ENCODE results near the gene PSORS1C1. TPM values are rescaled to one million over a fixed set of nuclear protein-coding genes. Genes with fewer than 3 reads are reported as not detected.

Gene PSORS1C1
- total RNA-seq, 1 experiment from 2014 or later: 0.48 TPM

DNA sequence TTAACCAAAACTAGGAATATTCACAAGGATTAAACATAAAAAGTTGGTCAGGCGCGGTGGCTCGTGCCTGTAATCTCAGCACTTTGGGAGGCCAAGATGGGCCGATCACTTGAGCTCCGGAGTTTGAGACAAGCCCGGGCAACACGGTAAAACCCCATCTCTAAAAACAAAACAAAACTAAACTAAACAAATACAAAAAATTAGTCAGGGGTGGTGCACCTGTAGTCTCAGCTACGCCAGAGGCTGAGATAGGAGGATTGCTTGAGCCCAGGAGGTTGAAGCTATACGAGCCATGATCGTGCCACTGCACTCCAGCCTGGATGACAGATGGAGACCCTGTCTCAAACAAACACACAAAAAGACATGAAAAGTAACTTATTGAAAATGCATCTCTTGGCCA lies 21.1 kb downstream of the PSORS1C1 start:
- WGBS (ENCODE audit: extremely low coverage, insufficient read length, low lambda C conversion rate): no CpG with 5 or more reads among the region's 10 CpGs
- no peak overlapping the region for H3K14ac ChIP-seq (ENCODE audit: insufficient read depth, low read length)

More for the DNA sequence above, 21.1 kb downstream of the PSORS1C1 start:
- H3T11ph ChIP-seq (ENCODE audit: low read length): no peak overlapping the region
- no peaks in the 10 kb centered on the region for H3K27me3 ChIP-seq (ENCODE audit: insufficient read depth, low read length)
- H3K79me1 ChIP-seq (ENCODE audit: insufficient read depth, low read depth, low read length, poor library complexity, severe bottlenecking): no peaks in the 10 kb centered on the region
- H3K9me3 ChIP-seq (ENCODE audit: control insufficient read depth, low read depth, low read length): no peaks in the 10 kb centered on the region
- H3K4ac ChIP-seq (ENCODE audit: low read depth, low read length): no peak overlapping the region
- H2AK5ac ChIP-seq (ENCODE audit: insufficient read length, low read length): no peak overlapping the region
- Mint-ChIP-seq H3K36me3 (ENCODE audit: insufficient read depth in 1 of 3, low read depth in 3 of 3) (peaks cover 0 to 5% (median 3%) of the 10 kb centered on the region in 3 experiments; a peak in 2 of 7 replicates), H3K27me3 (ENCODE audit: low read depth) (no peaks in the 10 kb centered on the region; the same call in none of the 2 replicates), H3K4me3 (no peak overlapping the region), H3K9me3 (no peaks in the 10 kb centered on the region; a peak in 2 of 5 replicates), H3K4me1 (peaks cover 31 to 34% of the 10 kb centered on the region in 2 experiments), H3K27ac (no peak overlapping the region)
- H3K23ac ChIP-seq (ENCODE audit: insufficient read length, low read depth, low read length): no peak overlapping the region
- no peak overlapping the region for H2BK12ac ChIP-seq (ENCODE audit: insufficient read length, low read depth, low read length)
- no peak overlapping the region for H3K9ac ChIP-seq (ENCODE audit: extremely low read depth, insufficient read length, low read length)
- no peak overlapping the region for H3K18ac ChIP-seq (ENCODE audit: insufficient read length, low read depth, low read length)
- H3K27ac ChIP-seq (ENCODE audit: insufficient read length, low read depth, low read length): no peak overlapping the region
- H2AFZ ChIP-seq (ENCODE audit: low read length): no peak overlapping the region
- H4K5ac ChIP-seq (ENCODE audit: insufficient read length, low read depth, low read length): no peak overlapping the region
- H3K56ac ChIP-seq (ENCODE audit: insufficient read length, low read depth, low read length): no peak overlapping the region
- H3K23me2 ChIP-seq (ENCODE audit: insufficient read length, low read depth, low read length, poor library complexity, severe bottlenecking): no peaks in the 10 kb centered on the region
- no peak for DNase-seq
- H3K4me2 ChIP-seq (ENCODE audit: insufficient read depth, insufficient read length, low read length): no peak overlapping the region
- no peak overlapping the region for H4K91ac ChIP-seq (ENCODE audit: insufficient read length, low read depth, low read length)
- H2BK15ac ChIP-seq (ENCODE audit: low read depth, low read length): no peak overlapping the region
- no peak overlapping the region for H2BK20ac ChIP-seq (ENCODE audit: low read depth, low read length, poor library complexity, severe bottlenecking)
- H2BK5ac ChIP-seq (ENCODE audit: insufficient read length, low read length): no peak overlapping the region
- no peaks in the 10 kb centered on the region for H3K79me2 ChIP-seq (ENCODE audit: insufficient read depth, low read length)
- peaks cover 7% of the 10 kb centered on the region; the same call in 1 of the 2 replicates for H3K4me1 ChIP-seq (ENCODE audit: insufficient read depth, low read length)
- no peaks in the 10 kb centered on the region for H4K20me1 ChIP-seq (ENCODE audit: control insufficient read depth, insufficient read depth, insufficient read length)
- no peak overlapping the region for H2BK120ac ChIP-seq (ENCODE audit: low read depth, low read length, poor library complexity, severe bottlenecking)
- TF ChIP-seq, protein P1, sequence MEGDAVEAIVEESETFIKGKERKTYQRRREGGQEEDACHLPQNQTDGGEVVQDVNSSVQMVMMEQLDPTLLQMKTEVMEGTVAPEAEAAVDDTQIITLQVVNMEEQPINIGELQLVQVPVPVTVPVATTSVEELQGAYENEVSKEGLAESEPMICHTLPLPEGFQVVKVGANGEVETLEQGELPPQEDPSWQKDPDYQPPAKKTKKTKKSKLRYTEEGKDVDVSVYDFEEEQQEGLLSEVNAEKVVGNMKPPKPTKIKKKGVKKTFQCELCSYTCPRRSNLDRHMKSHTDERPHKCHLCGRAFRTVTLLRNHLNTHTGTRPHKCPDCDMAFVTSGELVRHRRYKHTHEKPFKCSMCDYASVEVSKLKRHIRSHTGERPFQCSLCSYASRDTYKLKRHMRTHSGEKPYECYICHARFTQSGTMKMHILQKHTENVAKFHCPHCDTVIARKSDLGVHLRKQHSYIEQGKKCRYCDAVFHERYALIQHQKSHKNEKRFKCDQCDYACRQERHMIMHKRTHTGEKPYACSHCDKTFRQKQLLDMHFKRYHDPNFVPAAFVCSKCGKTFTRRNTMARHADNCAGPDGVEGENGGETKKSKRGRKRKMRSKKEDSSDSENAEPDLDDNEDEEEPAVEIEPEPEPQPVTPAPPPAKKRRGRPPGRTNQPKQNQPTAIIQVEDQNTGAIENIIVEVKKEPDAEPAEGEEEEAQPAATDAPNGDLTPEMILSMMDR (conservative IDR thresholded peaks at IDR 0.05): no peak
- no peak overlapping the region for H4K8ac ChIP-seq (replicated peaks; ENCODE audit: insufficient read length, low read depth, low read length)
